Smooth muscle cell (in vitro differentiated cells): ENCODE measurements around the gene KAT8. TPM values are rescaled to one million over a fixed set of nuclear protein-coding genes. Genes with fewer than 3 reads are reported as not detected.

ENCODE experiments used
- DNase-seq: peaks from one replicate; lab custom pipeline; 2025; ENCODE audit not compliant: unreplicated experiment; lab: John Stamatoyannopoulos, UW
- H2AFZ ChIP-seq: fragments of 200-600 bp; sonication (generic); 2 replicates; pipeline ENCODE4 v1.6.0; 2016; ENCODE audit warnings: antibody characterized with exemption, low read depth, mild to moderate bottlenecking
- H3F3A ChIP-seq: fragments of 200-600 bp; sonication (generic); 2 replicates; pipeline ENCODE4 v1.6.0; 2017; ENCODE audit warnings: antibody characterized with exemption, low read depth
- H3K27ac ChIP-seq: fragments of 200-600 bp; sonication (generic); 2 replicates; pipeline ENCODE4 v1.5.1; 2016; ENCODE audit warnings: low read depth, mild to moderate bottlenecking
- H3K27me3 ChIP-seq: fragments of 200-600 bp; sonication (generic); 2 replicates; pipeline ENCODE4 v1.6.1; 2016; ENCODE audit warnings: low read depth, mild to moderate bottlenecking
- H3K36me3 ChIP-seq: fragments of 200-600 bp; sonication (generic); 2 replicates; pipeline ENCODE4 v1.5.1; 2016; ENCODE audit warnings: low read depth
- H3K4me1 ChIP-seq: fragments of 200-600 bp; sonication (generic); 2 replicates; pipeline ENCODE4 v1.5.1; 2016; ENCODE audit warnings: low read depth
- H3K4me2 ChIP-seq: fragments of 200-600 bp; sonication (generic); 2 replicates; pipeline ENCODE4 v1.6.0; 2016; ENCODE audit warnings: mild to moderate bottlenecking
- H3K4me3 ChIP-seq: fragments of 200-600 bp; sonication (generic); 2 replicates; pipeline ENCODE4 v1.5.1; 2016; ENCODE audit warnings: mild to moderate bottlenecking
- H3K79me2 ChIP-seq: fragments of 200-600 bp; sonication (generic); 2 replicates; pipeline ENCODE4 v1.6.0; 2016; ENCODE audit warnings: low read depth, mild to moderate bottlenecking
- H3K9ac ChIP-seq: fragments of 200-600 bp; sonication (generic); 2 replicates; pipeline ENCODE4 v1.6.0; 2016; ENCODE audit warnings: low read depth
- H3K9me3 ChIP-seq: fragments of 200-600 bp; sonication (generic); replicated peaks from 2 replicates; pipeline ENCODE4 v1.5.1; 2016; ENCODE audit warnings: low read depth
- H4K20me1 ChIP-seq: fragments of 200-600 bp; sonication (generic); 2 replicates; pipeline ENCODE4 v1.6.0; 2016; ENCODE audit warnings: low read depth
- WGBS: methylation state at CpG from one replicate; pipeline ENCODE4 v1.1.7; 2016; ENCODE audit warnings: low lambda C conversion rate; 5-methylcytosine and 5-hydroxymethylcytosine counted together
- polyA plus RNA-seq: library from polyadenylated mRNA; unstranded; fragments of >200 nt; fragmentation: Nextera tagmentation; extraction: Ambion mirVana; gene quantifications from 2 replicates; pipeline ENCODE4 v1.2.1, GENCODE V29; 2016
- total RNA-seq: library from RNA; depleted of rRNA; stranded (reverse); fragments of >200 nt; gene quantifications from 2 replicates; pipeline ENCODE4 v1.2.3, GENCODE V29; 2014
- TF ChIP-seq, protein P1 (sequence below): fragments of 200-600 bp; sonication (generic); IDR thresholded peaks from 2 replicates; pipeline ENCODE4 v1.5.1; 2017; ENCODE audit warnings: borderline replicate concordance, mild to moderate bottlenecking, antibody characterized with exemption; ENCODE audit not compliant: insufficient read depth, poor library complexity, severe bottlenecking

Gene KAT8
- total and polyA plus RNA-seq, 2 experiments from 2014 or later: 29.1 to 32.9 TPM

GRCh38 chr16:31076319-31076718 is 41.1 kb upstream of the KAT8 start:
- no peak overlapping the region for H2AFZ ChIP-seq
- no peak for DNase-seq
- TF ChIP-seq, protein P1, sequence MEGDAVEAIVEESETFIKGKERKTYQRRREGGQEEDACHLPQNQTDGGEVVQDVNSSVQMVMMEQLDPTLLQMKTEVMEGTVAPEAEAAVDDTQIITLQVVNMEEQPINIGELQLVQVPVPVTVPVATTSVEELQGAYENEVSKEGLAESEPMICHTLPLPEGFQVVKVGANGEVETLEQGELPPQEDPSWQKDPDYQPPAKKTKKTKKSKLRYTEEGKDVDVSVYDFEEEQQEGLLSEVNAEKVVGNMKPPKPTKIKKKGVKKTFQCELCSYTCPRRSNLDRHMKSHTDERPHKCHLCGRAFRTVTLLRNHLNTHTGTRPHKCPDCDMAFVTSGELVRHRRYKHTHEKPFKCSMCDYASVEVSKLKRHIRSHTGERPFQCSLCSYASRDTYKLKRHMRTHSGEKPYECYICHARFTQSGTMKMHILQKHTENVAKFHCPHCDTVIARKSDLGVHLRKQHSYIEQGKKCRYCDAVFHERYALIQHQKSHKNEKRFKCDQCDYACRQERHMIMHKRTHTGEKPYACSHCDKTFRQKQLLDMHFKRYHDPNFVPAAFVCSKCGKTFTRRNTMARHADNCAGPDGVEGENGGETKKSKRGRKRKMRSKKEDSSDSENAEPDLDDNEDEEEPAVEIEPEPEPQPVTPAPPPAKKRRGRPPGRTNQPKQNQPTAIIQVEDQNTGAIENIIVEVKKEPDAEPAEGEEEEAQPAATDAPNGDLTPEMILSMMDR: no peak
- H3K4me2 ChIP-seq: no peak overlapping the region
- H3K9ac ChIP-seq: no peak overlapping the region
- no peaks in the 10 kb centered on the region for H3K27me3 ChIP-seq
- peaks cover 53% of the 10 kb centered on the region for H3K79me2 ChIP-seq
- 93% methylated on average over 16 of the region's 16 CpGs for WGBS
- no peaks in the 10 kb centered on the region for H3F3A ChIP-seq
- no peaks in the 10 kb centered on the region for H3K36me3 ChIP-seq
- no peaks in the 10 kb centered on the region for H3K9me3 ChIP-seq
- H4K20me1 ChIP-seq: peaks cover 13% of the 10 kb centered on the region
- no peak overlapping the region for H3K4me3 ChIP-seq
- H3K4me1 ChIP-seq: peaks cover 15% of the 10 kb centered on the region
- no peak overlapping the region for H3K27ac ChIP-seq

GRCh38 chr16:31077024-31077423 is 40.4 kb upstream of the KAT8 start:
- no peak overlapping the region for H3K27ac ChIP-seq
- peaks cover 20% of the 10 kb centered on the region for H4K20me1 ChIP-seq
- no peak overlapping the region for H3K4me2 ChIP-seq
- no peaks in the 10 kb centered on the region for H3K27me3 ChIP-seq
- no peak overlapping the region for H2AFZ ChIP-seq
- DNase-seq: no peak
- H3K9me3 ChIP-seq: no peaks in the 10 kb centered on the region
- peaks cover 46% of the 10 kb centered on the region for H3K79me2 ChIP-seq
- H3K4me1 ChIP-seq: peaks cover 10% of the 10 kb centered on the region
- no peak overlapping the region for H3K4me3 ChIP-seq
- 98% methylated on average over 13 of the region's 13 CpGs for WGBS
- no peaks in the 10 kb centered on the region for H3K36me3 ChIP-seq
- TF ChIP-seq, protein P1: no peak
- no peaks in the 10 kb centered on the region for H3F3A ChIP-seq
- no peak overlapping the region for H3K9ac ChIP-seq

- TF ChIP-seq, protein P1: no peak
- Histone ChIP-seq H3K27me3 (no peaks in the 10 kb centered on the region), H3K4me1 (peaks cover 6% of the 10 kb centered on the region), H3K27ac (no peak overlapping the region), H3K9me3 (no peaks in the 10 kb centered on the region), H3K9ac (no peak overlapping the region), H3F3A (no peaks in the 10 kb centered on the region), H3K4me2 (no peak overlapping the region), H3K36me3 (no peaks in the 10 kb centered on the region), H2AFZ (no peak overlapping the region), H3K79me2 (peaks cover 38% of the 10 kb centered on the region), H4K20me1 (peaks cover 25% of the 10 kb centered on the region), H3K4me3 (no peak overlapping the region)
- 95% methylated on average over 30 of the region's 30 CpGs for WGBS
- DNase-seq: no peak
These were observed 39.7 kb upstream of the KAT8 start for GRCh38 chr16:31077592-31078396.
